Activated CD8-positive, alpha-beta memory T cell treated with anti-CD3 and anti-CD28 coated beads for 48 hours (primary cell): Measurements from ENCODE around the gene ANKS1B.
"Not testable (repeated sequence)": the region's sequence is repeated elsewhere in the genome, so short reads cannot be mapped to it uniquely, and the experiment has no call there.

Experiments used
- DNase-seq, 3 experiments: peaks; one replicate each; pipeline ENCODE4 v3.0.0-alpha.2; 2020; ENCODE audit warnings: low read depth in 2 of 3, low spot score in 2 of 3

ANKS1B gene

DNA sequence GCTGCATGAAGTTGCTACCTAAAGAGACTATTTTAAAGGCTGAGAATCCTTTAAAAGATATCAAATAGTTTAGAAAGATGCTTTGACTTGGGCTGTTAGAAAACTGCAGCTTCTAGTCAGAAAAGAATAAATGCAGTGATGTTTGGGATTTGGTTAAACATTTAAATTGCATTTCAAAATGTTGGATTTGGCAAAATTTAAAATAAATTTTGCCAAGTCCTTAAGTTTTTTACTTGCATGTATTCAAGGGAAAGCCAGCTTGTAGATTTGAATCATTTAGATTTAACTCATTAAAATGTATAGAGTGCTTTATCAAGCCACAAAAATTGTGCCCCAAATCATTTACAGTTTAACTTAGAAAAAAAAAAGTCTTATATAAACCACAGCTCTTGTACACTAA is 109.7 kb downstream of the ANKS1B start:
- DNase-seq = no peak

DNA sequence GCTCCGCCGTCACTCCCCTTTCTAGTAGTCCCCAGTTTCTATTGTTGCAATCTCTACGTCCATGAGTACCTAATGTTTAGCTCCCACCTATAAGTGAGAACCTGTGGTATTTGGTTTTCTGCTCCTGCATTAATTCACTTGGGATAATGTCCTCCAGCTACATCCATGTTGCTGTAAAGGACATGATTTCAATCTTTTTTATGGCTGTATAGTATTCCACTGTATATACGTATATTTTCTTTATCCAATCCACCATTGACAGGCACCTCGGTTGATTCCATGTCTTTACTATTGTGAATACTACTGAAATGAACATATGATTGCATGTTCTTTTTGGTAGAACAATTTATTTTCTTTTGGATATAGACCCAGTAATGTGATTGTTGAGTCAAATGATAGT is 114.7 kb downstream of the ANKS1B start:
- no peak for DNase-seq

DNA sequence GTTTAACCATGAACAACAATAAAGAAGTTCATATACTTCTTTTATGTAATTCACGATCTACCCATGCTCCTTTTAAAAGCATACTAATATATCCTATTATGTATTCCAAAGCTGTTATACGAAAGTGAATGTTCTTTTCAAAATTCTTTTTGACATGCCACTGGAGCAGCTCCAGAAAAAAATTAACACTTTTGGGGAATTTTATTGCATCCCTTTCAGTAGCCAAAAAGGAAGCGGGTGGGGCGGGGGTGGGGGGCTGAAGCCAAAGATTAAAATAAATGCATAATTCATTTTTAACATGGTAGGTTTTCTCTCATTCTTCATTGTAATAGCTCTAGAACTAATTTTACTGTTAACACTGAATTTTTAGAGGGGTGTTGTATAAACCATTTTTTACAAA is 123.0 kb downstream of the ANKS1B start:
- no peak for DNase-seq

DNA sequence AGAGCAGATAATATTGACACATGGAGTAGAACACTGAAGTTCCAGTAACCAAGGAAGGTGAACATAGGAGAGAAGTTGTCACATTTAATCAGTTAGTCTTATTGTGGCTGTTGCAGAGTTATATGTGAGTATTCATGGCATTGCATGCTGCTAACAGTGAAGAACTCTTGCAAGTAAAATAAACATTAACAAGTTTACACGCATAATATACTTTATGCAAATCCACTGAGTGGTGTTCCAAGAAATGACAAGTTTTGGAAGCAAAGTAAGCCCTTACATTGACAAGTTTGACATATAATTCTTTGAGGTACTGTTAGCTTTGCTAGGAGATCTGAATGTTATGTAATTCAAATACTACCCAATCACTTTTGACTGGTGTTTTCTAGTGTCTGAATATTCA is 125.6 kb downstream of the ANKS1B start:
- DNase-seq = no peak

DNA sequence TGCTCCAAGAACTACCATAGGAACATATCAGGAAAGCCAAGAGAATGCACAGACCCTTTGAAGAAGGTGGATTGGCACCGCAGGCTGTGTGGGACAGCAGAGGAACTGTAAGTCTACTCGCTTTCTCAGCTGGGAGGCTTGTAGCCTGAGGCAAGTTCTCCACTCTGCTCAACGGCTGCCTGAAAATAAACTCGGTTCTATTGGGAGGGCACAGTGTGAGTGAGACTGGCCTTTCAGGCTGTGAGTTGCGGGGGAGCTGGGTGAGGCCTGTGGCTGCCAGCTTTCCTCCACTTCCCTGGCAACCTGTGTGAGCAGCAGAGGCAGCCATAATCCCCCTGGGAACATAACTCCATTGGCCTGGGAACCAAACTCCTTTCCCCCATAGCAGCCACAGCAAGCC is 132.1 kb downstream of the ANKS1B start:
- DNase-seq = no peak

- DNase-seq = no peak
Measured at GRCh38 chr12:99847936-99848335, 136.8 kb downstream of the ANKS1B start.

DNA sequence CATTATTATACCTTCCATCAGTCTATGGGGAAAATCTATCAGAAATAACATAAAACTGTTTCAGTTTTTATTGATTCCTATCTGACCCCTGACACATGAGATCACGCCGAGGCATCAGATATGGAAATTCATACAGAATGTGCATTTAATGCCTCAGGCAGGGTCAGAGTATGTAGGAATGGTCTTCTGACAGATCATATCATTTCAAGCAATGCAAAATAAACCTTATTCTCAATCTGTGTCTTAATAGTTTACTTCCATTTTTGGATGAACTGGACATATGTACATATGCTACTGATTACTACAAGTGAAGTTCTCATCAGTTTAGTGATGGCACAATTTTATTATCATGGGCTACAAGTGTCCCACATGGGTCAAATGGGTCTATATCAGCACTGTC is 150.0 kb downstream of the ANKS1B start:
- DNase-seq = no peak

DNA sequence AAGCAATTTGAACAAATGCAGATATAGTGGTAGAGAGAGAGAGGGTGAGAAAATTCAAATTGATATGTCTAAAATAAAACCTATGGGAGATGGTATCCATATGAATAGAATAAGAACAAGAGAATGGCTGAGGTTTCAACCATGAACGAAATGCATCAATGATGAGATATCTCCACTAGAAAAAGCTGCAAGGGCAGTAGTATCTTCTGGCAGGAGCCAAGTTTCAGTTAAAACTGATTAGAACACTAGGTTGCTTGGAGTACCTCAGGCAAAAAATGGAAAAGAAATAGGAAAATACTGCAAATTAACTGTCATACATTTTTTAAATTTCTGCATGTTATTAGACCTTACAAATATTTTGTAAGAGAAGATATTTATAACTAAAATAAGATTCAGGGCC is 151.3 kb downstream of the ANKS1B start:
- DNase-seq = no peak

- DNase-seq = no peak
Measured at GRCh38 chr12:99824900-99825542, 159.7 kb downstream of the ANKS1B start.

DNA sequence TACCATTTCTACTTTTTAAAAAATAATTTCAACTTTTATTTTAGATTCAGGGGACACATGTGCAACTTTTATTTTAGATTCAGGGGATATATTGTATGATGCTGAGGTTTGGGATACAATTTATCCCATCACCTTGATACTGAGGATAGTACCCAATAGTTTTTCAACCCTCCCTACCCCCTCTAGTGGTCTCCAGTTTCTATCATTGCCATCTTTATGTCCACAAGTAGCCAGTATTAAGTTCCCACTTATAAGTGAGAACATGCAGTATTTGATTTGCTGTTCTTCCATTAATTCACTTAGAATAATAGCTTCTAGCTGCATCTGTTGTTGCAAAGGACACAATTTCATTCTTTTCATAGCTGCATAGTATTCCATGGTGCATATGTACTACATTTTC is 162.5 kb downstream of the ANKS1B start:
- DNase-seq = no peak

DNA sequence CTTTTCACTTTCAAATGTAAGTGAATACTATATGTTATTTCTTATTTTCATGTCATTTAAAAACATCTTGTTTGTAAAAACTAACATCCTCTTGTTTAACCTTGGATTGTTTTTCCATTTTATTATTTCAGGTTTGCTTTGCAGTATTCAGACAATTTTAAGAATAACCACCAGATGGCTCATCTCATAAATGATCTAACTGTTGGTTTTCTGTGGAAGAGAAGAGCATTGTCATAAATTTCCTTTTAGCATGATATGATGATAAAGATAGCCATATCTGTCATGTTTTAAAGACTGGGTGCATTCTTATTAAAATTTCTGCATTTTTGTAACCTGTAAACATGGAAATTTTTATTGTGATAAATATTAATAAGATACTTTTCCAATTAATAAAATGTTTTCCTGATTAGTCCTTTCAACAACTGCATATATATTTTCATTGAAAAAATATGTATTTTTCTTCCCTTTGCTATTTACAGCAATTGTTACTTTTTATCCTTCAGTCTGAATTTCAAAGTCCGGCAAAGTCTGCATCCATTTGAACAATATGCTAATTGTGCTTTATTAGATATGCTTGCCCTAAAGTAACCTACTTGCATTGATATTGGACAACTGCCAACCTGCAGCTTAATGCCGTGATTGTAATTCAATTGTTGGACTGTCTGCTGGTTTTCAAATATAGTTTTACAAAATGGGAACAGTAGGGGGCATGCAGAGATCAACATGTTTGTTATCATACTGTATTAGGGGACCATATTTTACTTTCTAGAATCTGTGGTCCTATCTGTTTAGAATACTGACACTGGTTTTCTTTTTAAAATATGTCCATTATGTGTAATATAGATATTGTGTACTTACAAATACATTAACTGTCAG is 173.8 kb downstream of the ANKS1B start:
- no peak for DNase-seq

GRCh38 chr12:99809909-99810308 is 174.8 kb downstream of the ANKS1B start:
- no peak for DNase-seq

DNA sequence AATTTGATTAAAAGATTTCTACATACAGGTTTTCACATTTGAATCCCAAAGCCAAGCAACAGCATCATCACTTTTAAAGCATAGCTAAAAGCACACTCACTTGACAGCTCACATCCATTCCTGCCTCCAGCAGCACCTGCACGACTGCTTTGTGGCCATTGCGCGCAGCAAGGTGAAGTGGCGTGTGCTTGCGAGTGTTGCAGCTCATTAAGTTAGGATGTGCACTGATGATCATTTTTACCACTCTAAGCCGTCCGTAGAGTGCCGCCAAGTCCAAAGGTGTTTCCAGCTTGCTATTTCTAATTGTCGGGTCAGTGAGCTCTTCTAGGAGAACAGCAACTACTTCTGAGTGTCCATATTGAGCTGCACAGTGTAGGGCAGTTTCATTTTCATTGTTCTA is 178.4 kb downstream of the ANKS1B start:
- no peak for DNase-seq

GRCh38 chr12:99804715-99805114 is 180.0 kb downstream of the ANKS1B start:
- no peak for DNase-seq

- no peak for DNase-seq
Measured at GRCh38 chr12:99800605-99801004, 184.1 kb downstream of the ANKS1B start.

DNA sequence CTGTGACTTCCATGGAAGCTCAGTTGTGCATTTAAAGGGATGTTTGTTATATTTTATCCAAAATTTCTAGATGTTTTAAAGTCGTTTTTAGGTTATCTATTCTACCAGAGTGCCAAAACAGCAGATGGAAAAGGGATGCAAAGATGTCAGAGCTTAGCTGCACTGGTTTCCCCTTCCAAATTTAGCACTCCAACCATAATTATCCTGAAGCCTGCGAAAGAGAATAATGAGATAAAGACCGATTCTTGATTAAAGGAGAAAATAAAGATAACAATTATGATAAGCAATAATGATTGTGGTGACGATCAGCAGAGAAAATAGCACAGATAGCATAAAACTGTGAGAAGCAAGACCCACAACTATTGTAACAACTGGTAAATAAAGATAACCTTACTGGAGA is 186.8 kb downstream of the ANKS1B start:
- not testable (repeated sequence) for DNase-seq

DNA sequence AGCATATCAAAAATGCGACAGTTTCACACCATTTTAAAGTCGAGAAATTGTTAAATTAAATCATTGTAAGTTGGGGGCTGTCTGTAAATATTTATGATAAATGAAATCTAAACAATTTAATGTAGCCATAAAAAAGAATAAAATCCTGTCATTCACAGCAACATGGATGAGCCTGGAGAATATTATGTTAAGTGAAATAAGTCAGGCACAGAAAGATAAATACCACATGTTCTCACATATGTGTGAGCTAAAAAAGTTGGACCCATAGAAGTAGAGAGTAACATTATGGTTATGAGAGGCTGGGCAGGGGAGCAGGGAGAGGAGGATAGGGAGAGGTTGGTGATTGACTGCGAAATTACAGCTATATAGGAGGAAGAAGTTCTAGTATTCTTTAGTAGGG is 201.3 kb downstream of the ANKS1B start:
- no peak for DNase-seq

DNA sequence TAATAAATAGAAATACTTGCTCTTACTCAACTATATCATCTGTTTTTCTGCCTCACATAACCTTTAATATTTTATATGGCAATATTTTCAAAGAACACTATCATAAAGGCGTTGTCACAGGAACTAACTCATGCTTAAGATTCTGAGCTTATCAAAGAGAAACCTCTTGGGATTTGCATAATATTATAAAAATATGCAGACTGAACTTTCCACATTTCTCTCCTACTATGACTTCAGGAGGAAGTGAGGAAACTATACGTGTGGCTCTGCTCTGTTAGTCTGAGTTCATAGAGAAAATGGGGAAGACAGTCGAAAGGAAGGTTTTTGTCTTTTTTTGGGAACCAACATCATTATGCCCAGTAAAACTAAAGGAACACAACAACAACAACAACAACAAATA is 212.5 kb downstream of the ANKS1B start:
- no peak for DNase-seq

DNA sequence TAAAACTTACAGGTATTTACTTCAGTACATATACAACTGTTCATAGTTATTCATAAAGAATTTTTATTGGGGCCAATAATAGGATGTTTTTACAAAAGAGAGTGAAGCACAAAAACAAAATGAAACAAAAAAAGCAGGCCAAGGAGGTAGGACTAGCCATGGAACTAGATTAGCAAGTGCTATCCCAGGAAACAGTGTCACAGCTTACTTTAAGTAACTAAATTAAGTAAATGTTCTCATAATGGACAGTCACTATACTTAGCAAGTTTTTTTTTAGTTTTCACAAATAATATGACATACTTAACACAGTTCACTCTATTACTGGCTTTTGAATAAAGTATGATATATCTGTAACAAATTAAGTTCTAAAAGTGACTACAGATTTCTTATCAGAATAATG is 213.1 kb downstream of the ANKS1B start:
- no peak for DNase-seq

GRCh38 chr12:99769396-99769980 is 215.2 kb downstream of the ANKS1B start:
- no peak for DNase-seq

GRCh38 chr12:99768758-99769157 is 216.0 kb downstream of the ANKS1B start:
- DNase-seq = no peak

DNA sequence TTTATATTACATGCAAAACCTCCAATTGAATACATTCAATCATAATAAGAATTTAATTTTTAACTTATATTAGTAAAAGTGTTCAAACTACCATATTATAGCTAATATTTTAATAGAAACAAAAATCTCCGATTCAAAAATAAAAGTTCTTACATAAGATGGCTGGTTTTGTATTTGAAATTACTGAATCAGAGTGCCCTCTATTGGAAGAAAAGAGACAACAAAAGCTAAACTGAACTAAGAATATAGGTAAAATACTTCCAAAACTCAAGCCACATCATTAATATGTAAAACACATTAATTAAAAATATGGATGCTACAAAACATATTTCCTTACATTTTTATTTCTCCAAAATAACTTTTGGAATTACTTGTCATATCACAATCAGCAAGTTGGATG is 216.9 kb downstream of the ANKS1B start:
- DNase-seq = no peak
